HG03442 (cell line): ENCODE data around the gene KLHL8.
"Not testable (repeated sequence)": the region's sequence is repeated elsewhere in the genome, so short reads cannot be mapped to it uniquely, and the experiment has no call there.

ENCODE experiments used
- ATAC-seq: cut with Tn5 transposase; IDR thresholded peaks from one replicate; pipeline ENCODE4 v1.9.1; 2021; ENCODE audit warnings: mild to moderate bottlenecking, moderate library complexity; ENCODE audit not compliant: unreplicated experiment

The KLHL8 gene

DNA sequence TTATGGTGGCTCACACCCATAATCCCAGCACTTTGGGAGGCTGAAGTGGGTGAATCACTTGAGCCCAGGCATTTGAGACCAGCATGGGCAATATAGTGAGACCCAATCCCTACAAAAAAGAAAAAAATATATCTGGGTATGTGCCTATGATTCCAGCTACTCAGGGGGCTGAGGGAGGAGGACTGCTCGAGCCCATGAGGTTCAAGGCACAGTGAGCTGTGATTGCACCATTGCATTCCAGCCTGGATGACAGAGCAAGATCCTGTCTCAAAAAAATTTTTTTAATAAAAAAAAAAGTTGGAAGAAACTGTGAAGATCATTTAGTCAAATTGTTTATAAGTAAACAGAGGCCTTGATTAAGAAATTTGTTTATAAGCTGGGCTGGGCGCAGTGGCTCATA is 39.7 kb downstream of the KLHL8 start:
- ATAC-seq, result no peak

DNA sequence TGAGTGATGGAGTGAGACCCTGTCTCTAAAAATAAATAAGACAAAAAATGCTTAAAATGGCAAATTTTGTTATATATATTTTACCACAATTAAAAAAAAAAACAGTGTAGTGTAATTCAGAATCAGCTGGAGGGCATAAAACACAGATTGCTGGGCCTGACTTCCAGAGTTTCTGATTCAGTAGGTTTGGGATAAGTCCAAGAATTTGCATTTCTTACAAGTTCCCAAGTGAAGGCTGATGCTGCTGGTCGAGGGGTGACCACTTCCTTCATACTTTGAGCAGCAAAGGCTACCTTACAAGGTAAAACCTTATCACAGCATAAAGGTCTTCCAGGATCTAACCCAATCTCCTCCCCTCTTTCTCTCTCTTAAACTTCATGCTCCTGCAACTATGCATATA is 40.7 kb downstream of the KLHL8 start:
- ATAC-seq, result no peak

GRCh38 chr4:87174672-87175071 is 45.7 kb downstream of the KLHL8 start:
- no peak for ATAC-seq

GRCh38 chr4:87171944-87172343 is 48.5 kb downstream of the KLHL8 start:
- ATAC-seq, result no peak

DNA sequence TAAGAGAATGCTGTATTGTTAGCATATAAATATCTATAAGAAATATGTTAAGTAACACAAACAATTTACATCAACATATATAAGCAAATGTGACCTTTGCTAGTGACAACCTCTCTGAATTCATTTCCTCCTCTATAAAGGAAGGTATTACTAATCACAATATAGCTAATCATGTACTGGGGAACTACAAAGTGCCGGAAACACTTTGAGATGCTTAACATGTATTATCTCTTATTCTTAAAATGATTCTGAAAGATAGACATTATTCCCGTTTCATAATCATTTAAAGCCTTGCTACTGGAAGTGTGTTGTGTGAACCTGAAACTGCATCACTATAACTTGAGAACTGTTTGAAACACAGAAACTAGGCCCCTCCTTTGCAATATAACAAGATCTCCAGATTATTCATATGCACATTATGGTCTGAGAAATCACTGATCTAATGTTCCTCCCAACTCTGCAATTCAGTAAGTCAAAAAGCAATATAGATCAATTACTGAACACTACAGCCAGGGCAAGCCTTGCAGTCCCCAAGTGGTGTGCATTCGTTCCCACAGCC is 54.0 kb downstream of the KLHL8 start:
- no peak for ATAC-seq

GRCh38 chr4:87165892-87166291 is 54.5 kb downstream of the KLHL8 start:
- no peak for ATAC-seq

DNA sequence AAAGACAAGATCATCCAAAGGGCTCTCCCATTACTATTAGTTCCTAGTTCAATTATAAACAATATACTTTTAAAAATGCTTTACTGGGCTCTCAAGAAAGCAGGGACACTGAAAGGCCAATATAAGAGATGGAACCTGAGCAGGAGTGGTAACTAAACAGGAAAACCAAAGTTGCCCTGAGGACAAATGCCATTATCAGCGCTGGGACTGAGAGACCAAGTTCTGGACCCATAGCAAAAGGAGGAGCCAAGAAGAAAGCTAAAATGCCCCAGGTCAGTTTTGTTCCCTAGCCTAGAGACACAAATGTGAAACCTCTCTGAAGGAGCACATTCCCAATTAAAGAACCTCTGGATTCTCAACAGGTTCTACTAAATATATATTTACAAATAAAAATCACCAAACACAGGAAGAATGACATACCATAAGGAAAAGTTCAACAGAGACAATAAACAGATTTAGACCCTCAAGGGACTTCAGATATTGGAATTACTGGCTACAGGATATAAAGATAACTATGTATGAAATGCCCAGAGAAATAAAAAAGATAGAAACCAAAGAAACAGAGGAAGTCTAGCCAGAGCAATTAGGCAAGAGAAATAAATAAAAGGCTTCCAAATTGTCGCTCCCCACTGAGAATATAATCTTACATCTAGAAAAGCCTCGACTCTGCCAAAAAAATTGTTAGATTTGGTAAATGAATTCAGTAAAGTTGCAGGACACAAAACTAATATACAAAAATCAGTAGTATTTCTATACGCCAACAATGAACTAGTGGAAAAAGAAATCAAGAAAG is 67.1 kb downstream of the KLHL8 start:
- ATAC-seq, result no peak

DNA sequence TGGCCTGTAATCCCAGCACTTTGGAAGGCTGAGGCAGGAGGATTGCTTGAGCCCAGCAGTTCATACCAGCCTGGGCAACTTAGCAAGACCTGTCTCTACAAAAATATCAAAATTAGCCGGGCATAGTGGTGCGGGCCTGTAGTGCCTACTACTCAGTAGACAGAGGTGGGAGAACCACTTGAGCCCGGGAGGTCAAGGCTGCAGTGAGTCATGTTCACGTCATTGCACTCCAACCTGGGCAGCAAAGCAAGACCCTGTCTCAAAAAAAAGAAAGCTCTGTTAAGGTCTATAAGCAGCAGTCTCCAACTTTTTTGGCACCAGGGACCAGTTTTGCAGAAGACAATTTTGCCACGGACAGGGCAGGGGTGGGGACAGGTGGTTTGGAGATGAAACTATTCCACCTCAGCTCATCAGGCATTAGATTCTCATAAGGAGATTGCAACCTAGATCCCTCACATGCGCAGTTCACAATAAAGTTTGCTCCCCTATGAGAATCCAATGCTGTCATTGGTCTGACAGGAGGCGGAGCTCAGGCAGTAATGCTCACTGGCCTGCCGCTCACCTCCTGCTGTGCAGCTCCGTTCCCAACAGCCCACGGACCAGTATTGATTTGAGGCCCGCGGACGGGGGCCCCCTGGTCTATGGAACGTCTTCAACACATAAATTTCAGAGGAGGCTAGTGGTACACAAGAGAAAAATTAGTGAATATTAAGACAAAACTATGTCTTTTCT is 67.9 kb downstream of the KLHL8 start:
- ATAC-seq, result no peak

DNA sequence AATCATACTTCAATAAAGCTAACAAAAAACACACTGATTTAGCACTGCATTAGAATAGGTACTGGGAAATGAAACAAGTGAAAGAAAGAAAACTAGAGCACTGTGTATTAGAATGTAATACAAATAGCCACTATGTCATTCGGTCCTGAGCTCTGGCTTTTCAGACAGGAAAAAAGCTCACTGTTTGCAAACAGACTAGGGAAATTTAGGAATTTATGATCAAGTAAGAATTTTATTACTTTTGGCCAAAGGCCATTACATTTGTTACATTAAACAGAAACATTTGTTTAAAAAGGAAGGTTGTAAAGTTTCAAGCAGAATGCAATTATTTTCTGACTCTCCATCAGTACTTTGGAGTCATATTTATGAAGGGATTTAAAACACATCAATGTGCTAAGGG is 68.7 kb downstream of the KLHL8 start:
- no peak for ATAC-seq

DNA sequence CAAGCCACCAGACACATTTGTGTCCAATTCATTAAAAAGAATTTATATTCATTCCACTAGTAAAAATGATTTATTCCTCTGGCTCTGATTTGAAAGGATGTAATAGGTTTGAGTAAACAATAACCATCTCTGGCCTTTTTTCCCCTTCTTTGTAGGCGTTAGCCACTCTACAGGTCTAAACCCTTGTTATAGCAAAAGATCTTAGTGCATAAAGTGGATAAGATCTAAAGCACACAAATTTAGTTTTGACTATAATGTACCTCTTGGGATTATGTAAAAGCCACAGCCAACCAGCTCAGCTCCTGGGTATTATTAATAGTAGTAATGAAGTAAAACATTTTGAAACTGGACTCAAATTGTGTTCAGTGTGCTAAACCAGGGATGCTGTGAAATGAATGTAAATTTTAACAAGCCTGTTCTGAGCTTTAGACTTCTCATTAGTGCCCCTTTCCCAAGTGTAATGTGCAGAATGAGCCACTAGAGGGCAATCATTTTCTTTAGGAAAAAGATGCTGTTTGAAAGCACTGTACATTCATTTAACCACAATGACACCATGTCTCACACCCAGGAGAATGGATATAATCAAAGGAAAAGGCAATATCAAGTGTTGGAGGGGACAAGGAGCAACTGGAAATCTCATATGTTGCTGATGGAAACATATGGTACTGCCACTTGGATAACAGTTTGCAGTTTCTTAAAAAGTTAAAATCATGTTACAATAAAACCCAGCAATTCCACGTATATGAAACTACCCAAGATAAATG is 69.7 kb downstream of the KLHL8 start:
- ATAC-seq, result peak; percentile 66

DNA sequence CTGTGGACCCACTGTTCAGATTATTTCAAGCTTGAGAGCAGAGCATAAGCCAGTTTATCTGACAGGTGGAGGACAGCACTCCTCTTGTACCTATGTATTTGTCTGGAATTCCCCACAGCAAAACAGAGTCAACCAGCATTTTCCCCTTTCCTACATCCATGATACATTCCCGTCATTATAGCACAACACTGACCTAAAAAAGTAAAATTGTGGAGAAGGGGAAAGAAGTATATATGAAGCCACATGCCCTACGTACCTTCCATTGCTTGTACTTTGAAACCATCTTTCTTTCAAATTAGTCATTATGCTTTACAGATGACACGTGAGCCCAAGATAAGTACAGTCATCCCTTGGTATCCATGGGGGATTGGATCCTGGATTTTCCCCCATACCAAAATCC is 73.3 kb downstream of the KLHL8 start:
- ATAC-seq, result no peak

DNA sequence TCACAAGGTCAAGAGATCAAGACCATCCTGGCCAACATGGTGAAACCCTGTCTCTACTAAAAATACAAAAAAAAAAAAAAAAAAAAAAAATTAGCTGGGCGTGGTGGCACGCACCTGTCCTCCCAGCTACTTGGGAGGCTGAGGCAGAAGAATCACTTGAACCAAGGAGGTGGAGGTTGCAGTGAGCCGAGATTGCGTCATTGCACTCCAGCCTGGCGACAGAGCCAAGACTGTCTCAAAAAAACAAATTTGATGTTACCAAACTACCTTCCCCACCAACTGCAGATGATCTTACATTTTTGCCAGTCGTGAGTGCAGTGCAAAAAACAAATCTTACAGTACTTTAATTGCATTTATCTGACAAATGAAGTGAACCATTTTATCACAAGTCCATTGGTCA is 74.5 kb downstream of the KLHL8 start:
- not testable (repeated sequence) for ATAC-seq

DNA sequence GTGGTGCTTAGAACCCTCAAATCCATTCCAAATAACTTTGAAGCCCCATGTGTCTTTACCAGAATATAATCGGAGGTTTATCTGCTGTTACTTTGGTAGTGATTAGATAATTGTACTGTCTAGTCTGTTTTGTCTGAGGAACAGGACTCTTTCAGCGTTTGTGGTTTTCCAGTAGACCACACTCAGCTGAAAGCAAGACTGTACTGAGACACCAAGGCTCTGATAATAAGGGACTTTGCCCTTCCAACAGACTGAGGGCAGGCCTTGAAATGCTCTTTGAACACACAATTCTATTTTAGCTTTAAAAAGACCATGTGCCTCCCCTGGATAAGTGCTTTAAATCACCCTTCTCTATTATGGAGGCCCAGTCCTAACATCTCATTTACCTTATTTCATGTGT is 76.1 kb downstream of the KLHL8 start:
- no peak for ATAC-seq

DNA sequence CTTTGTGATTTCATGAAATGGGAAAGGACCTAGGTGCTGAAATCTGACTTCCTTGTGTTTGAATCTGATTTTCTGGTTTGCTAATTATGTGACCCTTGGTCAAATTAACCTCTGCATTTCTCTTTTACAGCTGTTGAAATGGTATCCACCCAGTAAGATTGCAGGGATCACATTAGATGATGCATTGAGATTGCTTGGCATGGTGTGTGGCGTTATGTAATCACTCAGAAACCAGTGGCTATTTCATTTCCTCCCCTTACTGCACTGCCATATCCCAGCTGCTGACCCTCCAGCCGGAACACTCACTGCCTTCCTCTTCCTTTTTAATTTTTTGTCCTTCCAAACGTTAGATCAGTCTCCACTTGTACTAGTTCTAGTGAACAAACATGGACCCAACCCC is 79.0 kb downstream of the KLHL8 start:
- ATAC-seq, result no peak

GRCh38 chr4:87134122-87134521 is 86.3 kb downstream of the KLHL8 start:
- ATAC-seq, result no peak

DNA sequence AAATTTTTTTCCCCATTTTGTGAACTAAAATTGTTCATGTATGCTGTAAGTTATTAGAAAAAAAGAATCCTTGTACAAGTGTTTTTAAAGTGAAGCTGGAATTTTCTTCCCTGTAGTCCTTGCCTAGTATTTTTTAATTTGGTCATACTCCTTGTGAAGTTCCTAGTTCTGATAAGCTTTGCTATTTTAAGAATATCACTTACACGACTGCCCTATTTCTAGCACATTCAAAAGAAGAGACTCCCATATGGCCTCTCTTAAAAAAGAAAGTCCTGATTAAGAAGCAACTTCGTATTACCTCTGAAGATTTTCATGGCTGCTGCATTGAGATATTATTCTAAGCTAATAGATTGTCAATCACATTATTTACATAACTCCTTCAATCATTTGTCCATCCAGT is 87.2 kb downstream of the KLHL8 start:
- no peak for ATAC-seq

DNA sequence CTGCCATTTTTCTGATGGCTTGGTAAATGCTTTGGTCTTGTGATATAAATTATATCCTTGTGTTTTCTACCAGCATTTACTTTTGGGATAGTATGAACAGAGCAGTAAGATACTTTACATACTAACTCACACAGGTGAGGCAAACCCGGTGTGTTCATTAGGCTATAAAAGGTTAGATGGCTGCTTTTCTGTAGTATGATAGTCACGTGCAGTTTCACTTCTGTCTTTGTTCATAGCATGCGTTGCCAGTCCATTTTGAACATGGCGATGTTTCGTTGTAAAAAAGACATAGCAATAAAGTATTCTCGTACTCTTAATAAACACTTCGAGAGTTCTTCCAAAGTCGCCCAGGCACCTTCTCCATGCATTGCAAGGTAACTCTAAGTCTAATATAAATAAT is 88.4 kb downstream of the KLHL8 start:
- ATAC-seq, result no peak

GRCh38 chr4:87130985-87131703 is 89.3 kb downstream of the KLHL8 start:
- no peak for ATAC-seq

GRCh38 chr4:87129681-87130080 is 90.7 kb downstream of the KLHL8 start:
- ATAC-seq, result no peak

DNA sequence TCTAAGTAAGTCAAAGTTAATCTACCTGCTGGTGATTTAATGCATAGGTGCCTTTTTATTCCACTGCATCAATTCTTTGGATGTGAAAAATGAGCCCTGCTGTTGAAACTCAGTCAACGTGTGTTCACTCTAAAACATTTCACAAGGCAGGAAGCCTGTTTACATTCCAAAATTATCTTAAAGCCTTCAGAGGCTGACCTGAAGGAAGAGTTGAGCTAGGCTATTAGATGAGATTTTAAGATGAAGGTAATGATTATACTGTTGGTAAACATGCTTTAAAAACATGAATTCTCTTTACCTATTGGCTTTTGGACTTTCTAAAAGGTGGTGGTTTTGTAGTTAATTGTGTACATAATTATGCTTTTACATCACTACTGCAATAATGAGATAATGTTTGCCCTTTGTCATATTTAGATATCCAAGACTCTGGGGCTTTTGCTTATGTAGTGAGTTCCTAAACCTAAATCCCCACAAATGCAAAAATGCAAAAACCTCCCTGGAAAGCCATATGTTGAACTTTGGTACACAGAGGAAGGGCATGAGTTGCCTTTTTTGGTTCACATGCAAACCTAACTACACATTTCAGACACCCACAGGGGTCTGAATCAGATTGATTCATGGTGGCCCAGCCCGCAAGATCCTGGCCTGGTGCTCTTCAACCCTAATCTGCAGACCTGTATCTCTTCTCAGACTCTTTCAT is 92.3 kb downstream of the KLHL8 start:
- ATAC-seq, result no peak
